GM15510 (cell line): Measurements from ENCODE around the gene ZER1.
A peak's percentile ranks its signal among the peaks of the same experiment; 100 is the strongest.

ENCODE experiments used
- POLR2A ChIP-seq: IDR thresholded peaks from 3 replicates; pipeline ENCODE4 v1.6.1; 2011; ENCODE audit warnings: borderline replicate concordance; ENCODE audit not compliant: insufficient read length; ENCODE audit errors: extremely low read depth

ZER1 gene

GRCh38 chr9:128800061-128800460 is 28.3 kb upstream of the ZER1 start:
- TF ChIP-seq POLR2A, result no peak

GRCh38 chr9:128798896-128799295 is 27.2 kb upstream of the ZER1 start:
- no peak for TF ChIP-seq POLR2A

GRCh38 chr9:128792978-128793686 is 21.4 kb upstream of the ZER1 start:
- no peak for TF ChIP-seq POLR2A

- no peak for TF ChIP-seq POLR2A
These were observed 20.4 kb upstream of the ZER1 start for GRCh38 chr9:128792134-128792533.

- TF ChIP-seq POLR2A, result no peak
These were observed 18.8 kb upstream of the ZER1 start for GRCh38 chr9:128790536-128790935.

GRCh38 chr9:128788445-128788844 is 16.7 kb upstream of the ZER1 start:
- TF ChIP-seq POLR2A, result no peak

GRCh38 chr9:128787659-128788058 is 15.9 kb upstream of the ZER1 start:
- no peak for TF ChIP-seq POLR2A

- peak; percentile 80 for TF ChIP-seq POLR2A
These were observed 15.2 kb upstream of the ZER1 start, which contains the start of gene TBC1D13 for GRCh38 chr9:128786681-128787601. TSS of gene TBC1D13 (plus strand) at chr9:128787253. CDS start at chr9:128787354, 101 bp downstream.

GRCh38 chr9:128785427-128785826 is 13.7 kb upstream of the ZER1 start:
- TF ChIP-seq POLR2A, result no peak

GRCh38 chr9:128782669-128783068 is 10.9 kb upstream of the ZER1 start:
- TF ChIP-seq POLR2A, result no peak

GRCh38 chr9:128781187-128782070 is 9.7 kb upstream of the ZER1 start:
- TF ChIP-seq POLR2A, result no peak

- TF ChIP-seq POLR2A, result no peak
These were observed 3.1 kb upstream of the ZER1 start for GRCh38 chr9:128774804-128775203.

- TF ChIP-seq POLR2A, result no peak
These were observed 1.3 kb upstream of the ZER1 start for GRCh38 chr9:128773049-128773448.

GRCh38 chr9:128771094-128771721 is 519 bp downstream of the ZER1 start:
- no peak for TF ChIP-seq POLR2A

- no peak for TF ChIP-seq POLR2A
These were observed 1.3 kb downstream of the ZER1 start for GRCh38 chr9:128770286-128771030.
